OCI-LY1 (cell line): Measurements from ENCODE around the gene MZT2A.
"Not testable (repeated sequence)": the region's sequence is repeated elsewhere in the genome, so short reads cannot be mapped to it uniquely, and the experiment has no call there.

ENCODE experiments used
- EZH2 ChIP-seq: fragments of 200-600 bp; sonication (generic), shearing (Covaris generic); IDR thresholded peaks from 2 replicates; pipeline ENCODE4 v1.8.0; 2017; ENCODE audit warnings: borderline replicate concordance, mixed run types, mild to moderate bottlenecking, antibody characterized with exemption, low read length, moderate library complexity, mixed read lengths
- TF ChIP-seq, protein P1 (sequence below): fragments of 200-600 bp; sonication (generic), shearing (Covaris generic); IDR thresholded peaks from 2 replicates; pipeline ENCODE4 v1.5.1; 2017; ENCODE audit warnings: mild to moderate bottlenecking, antibody characterized with exemption, low read length, moderate library complexity, mixed read lengths

DNA sequence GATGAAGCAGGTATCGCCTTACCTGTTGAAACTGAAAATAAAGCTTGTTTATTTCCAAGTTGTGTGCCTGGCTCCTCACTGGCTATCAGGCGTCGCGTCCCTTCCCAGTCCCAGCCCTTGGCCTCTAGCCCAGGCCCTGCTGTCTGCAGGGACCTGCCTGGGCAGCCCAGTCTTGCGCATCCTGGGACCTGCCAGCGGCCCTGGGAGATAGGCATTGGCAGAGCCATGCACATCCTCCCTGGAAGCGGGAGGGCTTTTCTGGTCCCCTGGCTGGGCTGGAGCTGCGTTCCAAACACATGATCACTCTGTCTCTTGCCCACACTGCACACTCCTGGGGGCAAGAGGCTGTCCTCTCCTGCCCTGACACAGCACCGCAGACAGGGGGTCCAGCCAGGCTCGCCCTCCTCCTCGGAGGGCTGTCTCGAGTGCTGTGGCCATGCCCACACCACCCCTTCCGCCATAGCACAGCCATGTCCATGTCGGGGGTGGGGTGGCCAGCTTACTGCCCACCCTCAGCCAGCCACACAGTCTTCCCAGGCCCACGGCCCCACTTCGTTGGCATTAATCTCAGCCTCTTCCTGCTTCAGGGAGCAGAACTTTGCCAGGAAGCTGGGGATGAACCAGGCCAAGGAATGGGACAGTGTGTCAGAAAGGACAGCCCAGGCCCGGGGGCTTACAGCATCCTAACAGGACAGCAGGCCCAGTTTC, 41.6 kb upstream of the MZT2A start:
- TF ChIP-seq, protein P1, sequence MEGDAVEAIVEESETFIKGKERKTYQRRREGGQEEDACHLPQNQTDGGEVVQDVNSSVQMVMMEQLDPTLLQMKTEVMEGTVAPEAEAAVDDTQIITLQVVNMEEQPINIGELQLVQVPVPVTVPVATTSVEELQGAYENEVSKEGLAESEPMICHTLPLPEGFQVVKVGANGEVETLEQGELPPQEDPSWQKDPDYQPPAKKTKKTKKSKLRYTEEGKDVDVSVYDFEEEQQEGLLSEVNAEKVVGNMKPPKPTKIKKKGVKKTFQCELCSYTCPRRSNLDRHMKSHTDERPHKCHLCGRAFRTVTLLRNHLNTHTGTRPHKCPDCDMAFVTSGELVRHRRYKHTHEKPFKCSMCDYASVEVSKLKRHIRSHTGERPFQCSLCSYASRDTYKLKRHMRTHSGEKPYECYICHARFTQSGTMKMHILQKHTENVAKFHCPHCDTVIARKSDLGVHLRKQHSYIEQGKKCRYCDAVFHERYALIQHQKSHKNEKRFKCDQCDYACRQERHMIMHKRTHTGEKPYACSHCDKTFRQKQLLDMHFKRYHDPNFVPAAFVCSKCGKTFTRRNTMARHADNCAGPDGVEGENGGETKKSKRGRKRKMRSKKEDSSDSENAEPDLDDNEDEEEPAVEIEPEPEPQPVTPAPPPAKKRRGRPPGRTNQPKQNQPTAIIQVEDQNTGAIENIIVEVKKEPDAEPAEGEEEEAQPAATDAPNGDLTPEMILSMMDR, result not testable (repeated sequence)
- TF ChIP-seq EZH2, result not testable (repeated sequence)
